GM19351 (cell line): ENCODE results near the gene FRZB.

Source experiments
- ATAC-seq: cut with Tn5 transposase; IDR thresholded peaks from one replicate; pipeline ENCODE4 v1.9.1; 2021; ENCODE audit warnings: mild to moderate bottlenecking, moderate library complexity; ENCODE audit not compliant: unreplicated experiment

The FRZB gene

GRCh38 chr2:182845794-182846417 lies 20.5 kb downstream of the FRZB start:
- no peak for ATAC-seq

DNA sequence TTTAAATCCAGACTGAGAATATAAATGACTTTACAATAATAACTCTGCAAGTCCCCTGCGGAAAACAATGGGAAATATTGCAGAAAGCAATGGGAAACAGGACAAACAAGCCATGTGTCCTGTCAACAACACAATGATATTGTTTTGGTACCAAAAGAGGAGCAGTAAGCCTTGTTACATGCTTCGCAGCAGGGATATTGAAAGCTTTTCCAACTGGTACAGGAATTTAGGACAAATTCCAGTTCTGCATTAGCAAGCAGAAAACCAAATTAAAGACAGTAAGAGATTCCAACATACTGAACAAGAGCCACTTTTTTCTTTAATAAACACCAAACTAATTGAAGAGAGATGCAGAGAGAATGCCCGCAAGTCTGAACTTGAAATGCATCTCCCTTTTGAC lies 30.0 kb downstream of the FRZB start:
- no peak for ATAC-seq

DNA sequence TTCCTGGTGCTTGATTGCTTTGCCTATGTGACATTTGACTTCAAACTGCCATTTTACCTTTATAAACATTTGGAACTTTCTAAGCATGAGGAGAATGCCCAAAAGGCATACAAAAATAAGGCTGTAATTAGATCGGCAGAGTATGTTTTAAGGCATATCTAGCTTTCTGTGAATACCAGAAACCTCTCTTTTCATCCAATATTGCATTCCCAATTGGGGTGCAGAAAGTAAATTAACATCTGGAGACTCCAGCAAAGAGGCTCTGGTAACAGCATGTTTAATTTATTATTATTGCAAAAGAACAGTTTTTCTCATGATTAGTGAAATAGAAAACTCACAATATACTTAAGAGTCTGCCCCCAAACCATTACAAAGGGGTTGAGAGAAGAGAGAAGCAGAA lies 32.1 kb downstream of the FRZB start:
- no peak for ATAC-seq

GRCh38 chr2:182833084-182833854 lies 33.2 kb downstream of the FRZB start:
- ATAC-seq, result no peak

DNA sequence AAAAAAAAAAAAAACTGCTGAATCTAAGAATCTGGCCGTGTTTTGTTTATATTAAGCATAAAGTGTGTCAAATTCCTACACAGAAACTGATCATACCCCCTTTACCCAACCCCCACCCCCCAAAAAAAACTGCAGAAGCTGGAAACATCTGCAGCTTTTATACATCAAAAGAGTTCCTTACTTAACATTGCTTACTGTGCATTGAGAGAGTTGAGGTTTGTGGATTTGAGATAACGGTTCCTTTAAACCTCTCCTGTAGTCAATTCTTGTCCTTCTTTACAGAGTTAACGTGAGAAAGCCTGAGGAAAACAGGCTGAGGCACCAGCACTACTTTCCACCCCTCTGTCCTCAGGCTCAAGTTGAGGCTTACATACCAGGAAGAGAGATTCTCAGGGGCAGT lies 34.5 kb downstream of the FRZB start:
- ATAC-seq, result no peak

DNA sequence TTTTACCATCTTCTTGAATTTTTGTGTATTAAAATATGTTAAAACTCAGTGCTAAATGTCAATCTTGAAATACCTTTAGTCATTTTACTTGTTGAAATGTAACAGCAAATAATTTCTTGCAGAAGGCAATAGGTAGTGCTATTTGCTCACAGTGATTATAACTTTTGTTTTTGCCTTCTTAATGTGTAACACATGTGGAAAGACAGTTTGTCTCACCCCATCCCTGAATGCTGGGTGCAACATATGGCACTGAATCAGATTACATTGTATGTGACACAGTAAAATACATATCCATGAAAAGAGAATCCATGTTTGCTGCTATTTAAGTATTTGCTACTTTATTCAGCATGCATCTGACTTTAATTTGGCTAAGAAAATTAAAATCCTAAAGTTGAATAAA lies 35.3 kb downstream of the FRZB start:
- ATAC-seq, result no peak

GRCh38 chr2:182827182-182827879 lies 39.1 kb downstream of the FRZB start:
- ATAC-seq, result no peak

GRCh38 chr2:182826496-182826895 lies 39.9 kb downstream of the FRZB start:
- no peak for ATAC-seq

- ATAC-seq, result no peak
Measured at GRCh38 chr2:182826064-182826463, 40.4 kb downstream of the FRZB start.

GRCh38 chr2:182824767-182825158 lies 41.7 kb downstream of the FRZB start:
- no peak for ATAC-seq

DNA sequence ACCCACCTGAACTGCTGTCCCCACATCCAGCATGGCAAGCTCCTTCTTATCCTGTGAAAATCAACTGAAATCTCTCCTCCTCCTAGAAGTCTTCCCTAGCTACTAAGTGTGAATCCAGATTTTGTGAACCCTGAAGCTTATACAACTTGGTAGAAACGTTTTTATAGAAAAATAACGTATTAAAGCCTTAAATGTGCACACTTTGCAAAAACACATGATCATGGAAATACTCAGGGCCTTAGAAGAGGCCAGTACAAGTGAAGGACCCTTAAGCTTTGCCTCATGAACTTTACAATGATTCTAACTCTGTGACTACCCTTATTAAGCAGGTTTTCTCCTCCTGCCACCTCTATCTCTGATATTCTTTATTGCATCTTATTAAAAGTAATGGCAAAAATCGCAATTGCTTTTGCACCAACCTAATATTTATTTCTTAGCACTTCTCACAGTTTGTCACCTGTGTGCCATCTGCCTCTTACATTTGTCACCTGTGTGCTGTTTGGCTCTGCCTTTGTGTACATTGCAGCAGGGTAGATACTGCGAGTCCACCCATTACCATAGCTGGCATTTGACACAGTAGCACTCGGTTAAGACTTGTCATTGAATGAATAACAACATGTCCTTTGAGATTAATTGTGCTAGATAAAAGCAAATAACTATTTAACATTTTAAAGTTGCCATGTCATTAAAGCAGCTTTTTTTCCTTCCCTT lies 42.2 kb downstream of the FRZB start:
- ATAC-seq, result no peak

DNA sequence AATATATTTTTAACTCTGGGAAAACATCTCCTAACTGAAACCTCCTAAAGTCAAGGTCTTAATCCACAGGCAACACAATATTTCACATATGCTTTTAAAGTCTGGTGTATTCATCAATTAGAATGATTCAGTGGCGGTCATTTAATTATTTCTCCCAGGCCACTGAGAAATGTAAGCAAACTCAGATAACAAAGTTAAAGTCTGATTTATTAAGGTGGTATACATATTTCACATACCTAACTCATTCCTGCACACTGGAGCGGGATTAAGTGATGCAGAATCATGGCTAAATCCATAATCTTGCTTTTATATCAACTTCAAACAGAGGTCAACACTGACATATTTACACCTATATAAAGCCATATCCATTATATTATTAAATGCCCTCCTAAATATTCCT lies 43.7 kb downstream of the FRZB start:
- ATAC-seq, result no peak

GRCh38 chr2:182821182-182821581 lies 45.3 kb downstream of the FRZB start:
- ATAC-seq, result no peak

GRCh38 chr2:182819412-182819811 lies 47.0 kb downstream of the FRZB start:
- no peak for ATAC-seq

DNA sequence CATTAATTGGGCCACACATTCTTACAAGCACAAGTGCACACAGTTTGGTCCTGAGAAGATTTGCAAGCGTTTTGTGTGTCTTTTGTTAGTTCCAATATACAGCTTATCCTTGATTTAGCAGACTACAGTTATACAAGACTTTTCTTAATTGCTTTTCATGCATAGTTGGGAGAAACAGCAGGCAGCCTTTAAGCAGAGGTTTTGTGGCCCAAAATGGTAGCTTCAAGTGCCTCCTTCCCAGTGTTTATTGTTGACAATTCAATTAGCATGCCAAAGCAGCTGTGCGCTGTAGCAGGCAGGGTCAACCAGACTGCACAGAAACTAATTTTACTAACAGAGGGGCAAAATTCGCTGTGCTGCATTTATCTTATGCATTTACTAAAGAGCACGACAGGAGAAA lies 47.5 kb downstream of the FRZB start:
- ATAC-seq, result no peak

DNA sequence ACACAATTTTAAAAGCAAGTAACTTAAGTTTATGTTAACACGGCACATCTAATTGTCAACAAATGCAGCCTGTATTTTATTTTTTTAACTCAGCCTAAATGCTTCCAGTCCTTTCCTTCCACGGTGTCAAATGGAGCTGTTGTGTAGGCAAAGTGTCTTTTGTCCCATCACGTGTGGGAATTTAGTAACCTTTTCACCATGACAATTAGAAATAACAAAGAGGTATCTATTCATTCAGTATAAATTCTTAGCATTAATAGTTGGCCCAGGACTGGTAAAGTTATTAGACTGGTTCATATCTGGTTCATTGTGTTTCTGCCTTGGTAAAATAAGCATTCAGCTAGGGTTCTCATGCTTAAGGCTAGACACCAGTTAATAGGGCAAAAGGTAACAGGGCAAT lies 47.9 kb downstream of the FRZB start:
- no peak for ATAC-seq

- ATAC-seq, result no peak
Measured at GRCh38 chr2:182817558-182817957, 48.9 kb downstream of the FRZB start.

DNA sequence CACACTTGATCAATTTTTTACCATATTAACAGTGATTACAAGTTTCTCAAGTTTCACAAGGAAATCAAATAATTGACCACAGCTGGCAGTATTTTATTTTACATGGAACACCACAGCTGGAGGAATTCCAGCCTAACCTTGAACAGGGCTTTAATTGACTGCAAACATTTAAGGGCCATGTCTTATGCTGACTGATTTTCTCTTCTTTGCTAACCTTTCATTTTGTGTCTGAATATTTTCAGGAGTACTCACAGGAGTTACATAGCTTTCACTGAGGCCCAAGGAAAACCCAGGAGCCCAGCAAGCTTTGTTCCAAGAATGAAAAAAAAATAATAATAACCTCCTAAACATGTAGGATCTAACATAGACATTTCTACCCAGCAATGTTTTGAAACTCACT lies 49.6 kb downstream of the FRZB start:
- ATAC-seq, result no peak

DNA sequence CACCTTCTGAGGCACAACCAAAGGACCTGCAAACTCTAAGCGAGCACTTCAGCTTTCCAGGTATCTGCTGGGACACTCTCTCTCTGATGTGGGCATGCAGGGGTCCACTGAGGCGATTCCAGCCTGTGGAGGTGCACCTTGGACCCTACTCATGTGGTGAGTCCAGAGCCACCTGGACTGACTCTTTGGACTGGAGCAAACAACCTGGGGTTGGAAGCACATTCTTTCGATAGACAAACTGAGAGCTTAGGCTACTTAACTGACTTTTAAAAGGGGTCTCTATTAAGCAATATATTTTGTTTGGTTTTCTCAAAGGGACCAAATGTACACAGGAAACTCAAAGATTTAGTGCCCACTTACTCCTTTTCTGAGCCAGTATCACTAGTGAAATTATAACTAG lies 51.6 kb downstream of the FRZB start:
- ATAC-seq, result no peak

DNA sequence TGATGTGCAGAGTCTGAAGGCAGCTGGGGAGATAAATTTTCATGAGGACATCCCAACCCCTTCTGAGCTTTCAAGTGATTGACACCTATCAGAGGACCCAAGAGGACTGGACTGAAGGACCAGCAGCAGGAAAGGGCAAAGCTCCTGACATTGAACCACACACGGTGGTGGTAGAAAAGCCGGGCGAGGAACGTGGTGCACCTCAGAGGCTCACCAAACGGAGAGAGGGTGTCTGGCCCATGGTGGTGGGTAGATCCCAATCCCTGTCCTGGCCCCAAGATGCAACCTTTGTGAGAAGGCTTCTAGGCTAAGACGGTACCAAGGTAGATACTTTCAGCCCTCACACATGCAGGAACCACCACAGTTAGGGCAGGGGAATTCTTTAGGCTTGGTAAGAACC lies 52.1 kb downstream of the FRZB start:
- ATAC-seq, result no peak

- no peak for ATAC-seq
Measured at GRCh38 chr2:182810087-182810486, 56.4 kb downstream of the FRZB start.

DNA sequence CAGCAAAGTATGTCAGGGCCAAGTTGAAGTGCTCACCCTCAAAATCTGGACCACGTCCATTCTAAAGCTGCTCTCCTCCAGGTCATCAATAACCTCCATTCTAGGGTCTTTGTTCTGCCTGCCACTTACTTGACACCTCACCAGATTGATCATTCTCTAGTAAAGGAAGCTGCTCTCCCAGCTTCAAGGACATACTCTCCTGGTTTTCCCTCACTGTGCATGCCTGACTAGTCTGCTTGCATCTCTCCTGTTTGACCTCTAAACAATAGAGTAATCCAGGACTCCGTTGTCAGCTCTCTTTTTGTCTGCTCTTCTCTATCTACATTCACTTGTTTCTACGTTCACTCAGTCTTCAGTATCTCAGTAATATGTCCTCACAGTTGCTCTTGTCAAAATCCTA lies 59.1 kb downstream of the FRZB start:
- no peak for ATAC-seq
